Hepatocyte (in vitro differentiated cells): ENCODE results near the gene MEOX1. TPM values are rescaled to one million over a fixed set of nuclear protein-coding genes. Genes with fewer than 3 reads are reported as not detected.

Source experiments
- DNase-seq: peaks from one replicate; pipeline ENCODE4 v3.0.0-alpha.2; 2016; ENCODE audit warnings: low spot score
- H2AFZ ChIP-seq: fragments of 200-600 bp; sonication (generic); 2 replicates; pipeline ENCODE4 v1.6.0; 2016; ENCODE audit warnings: antibody characterized with exemption, mild to moderate bottlenecking
- H3K27ac ChIP-seq: fragments of 200-600 bp; sonication (generic); 2 replicates; pipeline ENCODE4 v1.5.1; 2016; ENCODE audit warnings: mild to moderate bottlenecking
- H3K27me3 ChIP-seq: fragments of 200-600 bp; sonication (generic); 2 replicates; pipeline ENCODE4 v1.6.1; 2016
- H3K36me3 ChIP-seq: fragments of 200-600 bp; sonication (generic); replicated peaks from 2 replicates; pipeline ENCODE4 v1.5.1; 2016; ENCODE audit warnings: low read depth; ENCODE audit not compliant: insufficient read depth
- H3K4me1 ChIP-seq: fragments of 200-600 bp; sonication (generic); 2 replicates; pipeline ENCODE4 v1.5.1; 2016; ENCODE audit warnings: mild to moderate bottlenecking, moderate library complexity; ENCODE audit not compliant: insufficient read depth
- H3K4me2 ChIP-seq: fragments of 200-600 bp; sonication (generic); 2 replicates; pipeline ENCODE4 v1.6.0; 2016
- H3K4me3 ChIP-seq: fragments of 200-600 bp; sonication (generic); 2 replicates; pipeline ENCODE4 v1.5.1; 2016; ENCODE audit warnings: mild to moderate bottlenecking
- H3K79me2 ChIP-seq: fragments of 200-600 bp; sonication (generic); 2 replicates; pipeline ENCODE4 v1.6.0; 2017; ENCODE audit warnings: mild to moderate bottlenecking
- H3K9me2 ChIP-seq: fragments of 200-600 bp; sonication (generic); replicated peaks from 2 replicates; pipeline ENCODE4 v1.6.0; 2017; ENCODE audit warnings: mild to moderate bottlenecking; ENCODE audit not compliant: insufficient read depth
- H3K9me3 ChIP-seq: fragments of 200-600 bp; sonication (generic); 2 replicates; pipeline ENCODE4 v1.5.1; 2016; ENCODE audit warnings: low read depth, mild to moderate bottlenecking
- H4K20me1 ChIP-seq: fragments of 200-600 bp; sonication (generic); 2 replicates; pipeline ENCODE4 v1.6.0; 2016; ENCODE audit warnings: mild to moderate bottlenecking; ENCODE audit not compliant: insufficient read depth, poor library complexity, severe bottlenecking
- CTCF ChIP-seq: fragments of 200-600 bp; sonication (generic); IDR thresholded peaks from 2 replicates; pipeline ENCODE4 v1.5.1; 2016; ENCODE audit warnings: antibody characterized with exemption, mild to moderate bottlenecking; ENCODE audit not compliant: poor library complexity
- EZH2 ChIP-seq: fragments of 200-600 bp; sonication (generic); IDR thresholded peaks from 2 replicates; pipeline ENCODE4 v1.6.1; 2016; ENCODE audit warnings: antibody characterized with exemption, mild to moderate bottlenecking, borderline replicate concordance
- EZH2phosphoT487 ChIP-seq: fragments of 200-600 bp; sonication (generic); IDR thresholded peaks from one replicate; pipeline ENCODE4 v1.6.1; 2018; ENCODE audit warnings: antibody characterized with exemption, mild to moderate bottlenecking, low read depth, moderate library complexity; ENCODE audit not compliant: unreplicated experiment, severe bottlenecking
- WGBS: methylation state at CpG from one replicate; pipeline ENCODE4 v1.1.6; 2016; ENCODE audit warnings: low lambda C conversion rate; ENCODE audit errors: missing lambda C conversion rate; 5-methylcytosine and 5-hydroxymethylcytosine counted together
- polyA plus RNA-seq: library from polyadenylated mRNA; unstranded; fragments of >200 nt; fragmentation: Nextera tagmentation; extraction: Ambion mirVana; gene quantifications from 2 replicates; pipeline ENCODE4 v1.2.1, GENCODE V29; 2016
- total RNA-seq: library from RNA; depleted of rRNA; stranded (reverse); fragments of >200 nt; gene quantifications from 2 replicates; pipeline ENCODE4 v1.2.3, GENCODE V29; 2014

MEOX1 gene
- total and polyA plus RNA-seq, 2 experiments from 2014 or later, result 0.33 to 0.90 TPM

GRCh38 chr17:43663383-43663782, 1.7 kb upstream of the MEOX1 start:
- no peak for DNase-seq
- TF ChIP-seq EZH2 (no peak), EZH2phosphoT487 (no peak), CTCF (no peak)
- Histone ChIP-seq H3K4me1 (peaks cover 44% of the 10 kb centered on the region), H3K27me3 (no peaks in the 10 kb centered on the region), H3K4me2 (no peak overlapping the region), H2AFZ (no peak overlapping the region), H3K4me3 (no peak overlapping the region), H3K9me3 (no peaks in the 10 kb centered on the region), H3K9me2 (no peaks in the 10 kb centered on the region), H4K20me1 (no peaks in the 10 kb centered on the region), H3K79me2 (no peaks in the 10 kb centered on the region), H3K27ac (no peak overlapping the region), H3K36me3 (no peaks in the 10 kb centered on the region)
- 96% methylated on average over 4 of the region's 4 CpGs for WGBS

- Histone ChIP-seq H3K9me3 (no peaks in the 10 kb centered on the region), H3K9me2 (no peaks in the 10 kb centered on the region), H3K27me3 (no peaks in the 10 kb centered on the region), H3K4me3 (no peak overlapping the region), H3K36me3 (no peaks in the 10 kb centered on the region), H3K4me1 (peaks cover 42% of the 10 kb centered on the region), H4K20me1 (no peaks in the 10 kb centered on the region), H3K79me2 (no peaks in the 10 kb centered on the region), H3K4me2 (peak overlapping the region; percentile 24), H3K27ac (peak overlapping the region; percentile 45), H2AFZ (no peak overlapping the region)
- DNase-seq, result no peak
- TF ChIP-seq CTCF (no peak), EZH2 (no peak), EZH2phosphoT487 (no peak)
- 57% methylated on average over 12 of the region's 12 CpGs for WGBS
Measured at GRCh38 chr17:43662413-43663141, 855 bp upstream of the MEOX1 start.

- peak overlapping the region; percentile 24 for H3K4me2 ChIP-seq
- H3K27ac ChIP-seq, result no peak overlapping the region
- no peak for TF ChIP-seq CTCF
- no peak for TF ChIP-seq EZH2
- no peak for TF ChIP-seq EZH2phosphoT487
- no peaks in the 10 kb centered on the region for H3K9me3 ChIP-seq
- H3K9me2 ChIP-seq, result no peaks in the 10 kb centered on the region
- H3K79me2 ChIP-seq, result no peaks in the 10 kb centered on the region
- H3K27me3 ChIP-seq, result no peaks in the 10 kb centered on the region
- H2AFZ ChIP-seq, result no peak overlapping the region
- H4K20me1 ChIP-seq, result no peaks in the 10 kb centered on the region
- no peak for DNase-seq
- H3K36me3 ChIP-seq, result no peaks in the 10 kb centered on the region
- peaks cover 39% of the 10 kb centered on the region for H3K4me1 ChIP-seq
- H3K4me3 ChIP-seq, result no peak overlapping the region
- 86% methylated on average over 16 of the region's 16 CpGs for WGBS
Measured at GRCh38 chr17:43660816-43661493, 767 bp downstream of the MEOX1 start.
